H1 (cell line): Measurements from ENCODE around the gene HEBP1. TPM values are rescaled to one million over a fixed set of nuclear protein-coding genes. Genes with fewer than 3 reads are reported as not detected.

Experiments
- BCL11A ChIP-seq, 2 experiments: IDR thresholded peaks; one replicate each; pipeline ENCODE4 v1.6.1; 2011; ENCODE audit warnings: low read depth in 2 of 2, low read length in 2 of 2, mild to moderate bottlenecking in 2 of 2
- BRCA1 ChIP-seq: IDR thresholded peaks from 2 replicates; pipeline ENCODE4 v1.6.1; 2012; ENCODE audit warnings: low read depth, low read length, improper control_type of control experiment
- CEBPB ChIP-seq: IDR thresholded peaks from 2 replicates; pipeline ENCODE4 v1.6.1; 2012; ENCODE audit warnings: low read depth, low read length
- FOSL1 ChIP-seq: IDR thresholded peaks from 2 replicates; pipeline ENCODE4 v1.6.1; 2011; ENCODE audit warnings: mild to moderate bottlenecking, low read depth, low read length, moderate library complexity; ENCODE audit not compliant: insufficient read depth
- HDAC6 ChIP-seq: IDR thresholded peaks from one replicate; pipeline ENCODE4 v1.7.1; 2012; ENCODE audit warnings: low read depth, mild to moderate bottlenecking, inconsistent platforms, low read length, moderate library complexity
- JUND ChIP-seq: IDR thresholded peaks from 2 replicates; pipeline ENCODE4 v1.6.1; 2011; ENCODE audit warnings: mild to moderate bottlenecking, improper control_type of control experiment, low read length
- KDM5A ChIP-seq: fragments of 200-600 bp; IDR thresholded peaks from 2 replicates; pipeline ENCODE4 v1.7.1; 2012; ENCODE audit warnings: mild to moderate bottlenecking, low read length, inconsistent platforms, mixed read lengths
- RFX5 ChIP-seq: IDR thresholded peaks from 2 replicates; pipeline ENCODE4 v1.6.1; 2011; ENCODE audit warnings: low read depth, low read length, improper control_type of control experiment, borderline replicate concordance
- TEAD4 ChIP-seq: IDR thresholded peaks from 2 replicates; pipeline ENCODE4 v1.6.1; 2012; ENCODE audit warnings: low read depth, low read length, inconsistent platforms, mixed read lengths
- polyA plus RNA-seq, 7 experiments: library from polyadenylated mRNA; depleted of rRNA in 3 of 7; stranded (reverse) in 5 of 7; unstranded in 2 of 7; fragments of >200 nt in 5 of 7; fragments of 200-250 nt in 2 of 7; gene quantifications; 1 replicate in 5 of 7; 2 replicates in 1 of 7; 4 replicates in 1 of 7; pipeline versions ENCODE4 v1.2.1 to v1.2.3, GENCODE V29; 2011 to 2013; ENCODE audit warnings: missing spikeins in 2 of 7, mixed read lengths in 2 of 7
- total RNA-seq: library from RNA; stranded (reverse); fragmentation: NEBNext Ultra II Directional; extraction: Animal tissue kit (Norgen Biotek cat#: 25700); gene quantifications from 2 replicates; pipeline ENCODE4 v1.2.1, GENCODE V29; 2021

The HEBP1 gene
- total and polyA plus RNA-seq, 2 of the 8 experiments (the other 6 are each of a cell fraction or from before 2014, with no cell fraction given) = 30.8 to 56.1 TPM

DNA sequence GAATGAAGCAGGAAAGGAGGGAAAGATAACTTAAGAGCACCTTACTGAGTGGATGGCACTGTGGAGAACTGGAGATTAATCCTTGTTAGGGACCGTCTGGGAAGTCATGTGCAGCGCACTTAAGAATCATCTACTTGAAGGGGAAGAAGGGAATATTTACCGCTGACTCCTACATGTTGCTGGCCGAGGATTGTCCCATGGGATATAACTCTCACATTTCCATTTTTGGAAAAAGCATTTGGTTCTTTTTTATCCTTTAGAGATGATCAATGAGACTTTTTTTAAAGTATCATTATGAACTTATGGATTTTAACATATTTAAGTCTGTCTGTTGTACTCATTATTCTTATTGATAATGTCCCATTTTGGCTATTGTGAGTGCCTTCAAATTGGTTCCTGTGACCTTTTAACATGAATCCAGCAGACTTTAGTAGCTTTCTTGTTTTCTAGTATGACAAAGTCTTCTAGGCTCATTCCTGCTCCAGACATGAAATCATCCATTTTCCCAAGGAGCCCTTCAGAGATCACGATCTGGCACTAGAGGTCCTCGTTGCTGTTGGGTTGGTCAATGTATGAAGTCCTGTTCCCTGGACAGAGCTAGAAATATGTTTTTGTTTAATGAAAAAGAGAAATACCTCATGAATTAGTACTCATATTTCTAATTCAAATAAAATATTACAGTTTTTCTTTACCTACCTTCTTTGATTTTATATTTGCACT, 23.9 kb upstream of the HEBP1 start (continued):
- TF ChIP-seq HDAC6 (no peak), BRCA1 (no peak), KDM5A (no peak), TEAD4 (no peak), BCL11A (IDR thresholded peaks at IDR 0.05; ENCODE audit: low read depth in 2 of 2, low read length in 2 of 2) (no peak), JUND (no peak), FOSL1 (no peak), RFX5 (no peak), CEBPB (no peak)
